BJ (cell line): ENCODE measurements around the gene RNASE9. TPM values are rescaled to one million over a fixed set of nuclear protein-coding genes. Genes with fewer than 3 reads are reported as not detected.
"Not testable (repeated sequence)": the region's sequence is repeated elsewhere in the genome, so short reads cannot be mapped to it uniquely, and the experiment has no call there.

Source experiments
- CTCF ChIA-PET: fragments of 350-600 bp; formaldehyde crosslinking; extraction: SDS; loops from one replicate; lab custom pipeline; 2021; ENCODE audit warnings: antibody characterized with exemption, inconsistent platforms; lab: Yijun Ruan, JAX
- POLR2A ChIA-PET: fragments of 300-600 bp; sonication (Branson Sonifier 250); formaldehyde crosslinking; extraction: SDS; loops from one replicate; lab custom pipeline; 2021; ENCODE audit warnings: antibody characterized with exemption; lab: Charles Lee
- DNase-seq: peaks from one replicate; pipeline ENCODE4 v3.0.0-alpha.2; 2011; ENCODE audit warnings: low read depth
- H3K27me3 ChIP-seq: 2 replicates; pipeline ENCODE4 v1.6.0; 2011; ENCODE audit warnings: low read length; ENCODE audit not compliant: control insufficient read depth, insufficient read depth
- H3K36me3 ChIP-seq: 2 replicates; pipeline ENCODE4 v1.5.1; 2011; ENCODE audit warnings: low read length; ENCODE audit not compliant: control insufficient read depth, insufficient read depth
- H3K4me3 ChIP-seq: 2 replicates; pipeline ENCODE4 v1.5.1; 2011; ENCODE audit warnings: low read depth, mild to moderate bottlenecking, control low read depth, low read length
- polyA plus RNA-seq: library from polyadenylated mRNA; depleted of rRNA; stranded (reverse); fragments of >200 nt; gene quantifications from 2 replicates; pipeline ENCODE4 v1.2.3, GENCODE V29; 2011
- TF ChIP-seq, protein P1 (sequence below): IDR thresholded peaks from 2 replicates; pipeline ENCODE4 v1.5.1; 2011; ENCODE audit warnings: low read depth, mild to moderate bottlenecking, control low read depth, inconsistent platforms, low read length, moderate library complexity; ENCODE audit not compliant: insufficient read depth

The RNASE9 gene
- polyA plus RNA-seq, 1 experiment: not detected

DNA sequence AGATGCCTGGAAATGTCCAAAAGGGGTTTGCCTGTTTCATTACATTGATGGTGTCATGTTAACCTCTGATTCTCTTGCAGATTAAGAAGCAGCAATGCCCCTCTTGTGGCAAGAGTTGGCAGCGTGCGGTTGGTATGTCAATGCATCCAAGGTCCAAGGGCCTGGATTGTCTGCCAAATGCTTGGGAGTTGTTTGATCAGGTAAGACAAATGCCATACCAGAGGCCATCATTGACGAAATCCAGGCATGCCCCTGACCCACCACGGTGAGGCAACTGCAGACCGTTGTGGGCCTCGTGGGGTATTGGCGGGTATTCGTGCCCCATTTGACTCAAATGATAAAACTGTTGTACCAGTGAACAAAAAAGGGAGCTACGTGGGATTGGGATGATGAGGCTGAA is 41.7 kb upstream of the RNASE9 start:
- Histone ChIP-seq H3K4me3 (no peak overlapping the region), H3K27me3 (0 out of 2 replicates have a peak, but pooled peaks cover 1% of the 10 kb centered on the region), H3K36me3 (no peaks in the 10 kb centered on the region)
- TF ChIP-seq, protein P1, sequence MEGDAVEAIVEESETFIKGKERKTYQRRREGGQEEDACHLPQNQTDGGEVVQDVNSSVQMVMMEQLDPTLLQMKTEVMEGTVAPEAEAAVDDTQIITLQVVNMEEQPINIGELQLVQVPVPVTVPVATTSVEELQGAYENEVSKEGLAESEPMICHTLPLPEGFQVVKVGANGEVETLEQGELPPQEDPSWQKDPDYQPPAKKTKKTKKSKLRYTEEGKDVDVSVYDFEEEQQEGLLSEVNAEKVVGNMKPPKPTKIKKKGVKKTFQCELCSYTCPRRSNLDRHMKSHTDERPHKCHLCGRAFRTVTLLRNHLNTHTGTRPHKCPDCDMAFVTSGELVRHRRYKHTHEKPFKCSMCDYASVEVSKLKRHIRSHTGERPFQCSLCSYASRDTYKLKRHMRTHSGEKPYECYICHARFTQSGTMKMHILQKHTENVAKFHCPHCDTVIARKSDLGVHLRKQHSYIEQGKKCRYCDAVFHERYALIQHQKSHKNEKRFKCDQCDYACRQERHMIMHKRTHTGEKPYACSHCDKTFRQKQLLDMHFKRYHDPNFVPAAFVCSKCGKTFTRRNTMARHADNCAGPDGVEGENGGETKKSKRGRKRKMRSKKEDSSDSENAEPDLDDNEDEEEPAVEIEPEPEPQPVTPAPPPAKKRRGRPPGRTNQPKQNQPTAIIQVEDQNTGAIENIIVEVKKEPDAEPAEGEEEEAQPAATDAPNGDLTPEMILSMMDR: no peak
- POLR2A ChIA-PET: no interaction called here
- CTCF ChIA-PET: interaction anchor here (1.5 kb wide), 1 partner anchor 275 kb away, joined by 4 read pairs; no protein-coding TSS in a partner anchor
- no peak for DNase-seq

DNA sequence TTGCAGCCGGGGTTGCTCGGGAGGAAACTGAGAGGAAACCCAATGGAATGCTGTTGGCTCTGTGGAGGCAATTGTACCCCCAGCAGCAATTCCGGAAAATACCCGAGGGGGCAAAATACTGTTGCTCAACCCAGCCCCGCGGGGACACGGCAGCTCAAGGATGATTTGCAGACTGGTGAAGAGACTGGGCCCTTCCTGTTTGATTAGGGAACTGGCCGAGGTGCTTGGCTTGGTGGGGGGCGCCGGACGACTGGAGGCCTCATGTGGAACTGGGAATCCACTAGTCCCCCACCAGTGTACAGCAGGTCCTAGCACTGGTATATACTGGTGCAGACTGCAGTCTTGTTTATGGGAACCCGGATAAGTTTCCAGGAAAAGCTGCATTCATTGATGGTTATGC is 40.7 kb upstream of the RNASE9 start:
- CTCF ChIA-PET: no interaction called here
- DNase-seq: no peak

DNA sequence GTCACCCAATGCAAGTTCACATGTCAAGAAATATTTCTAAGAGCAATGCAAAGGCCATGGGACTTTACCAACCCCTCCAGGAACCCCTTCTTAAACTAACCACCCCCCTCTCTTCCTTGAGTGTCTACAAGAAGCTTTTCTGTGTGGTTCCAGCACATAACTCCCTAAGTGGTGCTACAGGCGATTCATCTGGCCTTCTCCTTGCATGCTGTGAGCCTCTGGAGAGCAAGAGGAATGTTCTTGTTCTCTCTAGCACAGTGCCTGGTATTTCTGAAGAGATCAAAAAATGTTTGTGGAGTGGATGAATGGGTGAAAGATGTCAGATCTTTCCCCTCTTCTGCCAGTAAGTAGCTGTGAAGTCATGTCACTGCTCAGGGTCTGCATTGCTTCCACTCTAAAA is 36.3 kb upstream of the RNASE9 start:
- H3K27me3 ChIP-seq: 0 out of 2 replicates have a peak, but pooled peaks cover 1% of the 10 kb centered on the region
- no peak for DNase-seq
- ChIA-PET POLR2A (no interaction called here), CTCF (interaction anchor here (0.9 to 4.6 kb wide), 2 partner anchors 12 to 269 kb away, joined by 3 to 17 read pairs; no protein-coding TSS in a partner anchor)
- H3K4me3 ChIP-seq: no peak overlapping the region
- H3K36me3 ChIP-seq: no peaks in the 10 kb centered on the region
- TF ChIP-seq, protein P1: no peak

More for the DNA sequence above, 40.7 kb upstream of the RNASE9 start:
- Histone ChIP-seq H3K4me3 (no peak overlapping the region), H3K27me3 (0 out of 2 replicates have a peak, but pooled peaks cover 1% of the 10 kb centered on the region), H3K36me3 (no peaks in the 10 kb centered on the region)
- POLR2A ChIA-PET: no interaction called here
- TF ChIP-seq, protein P1: no peak

DNA sequence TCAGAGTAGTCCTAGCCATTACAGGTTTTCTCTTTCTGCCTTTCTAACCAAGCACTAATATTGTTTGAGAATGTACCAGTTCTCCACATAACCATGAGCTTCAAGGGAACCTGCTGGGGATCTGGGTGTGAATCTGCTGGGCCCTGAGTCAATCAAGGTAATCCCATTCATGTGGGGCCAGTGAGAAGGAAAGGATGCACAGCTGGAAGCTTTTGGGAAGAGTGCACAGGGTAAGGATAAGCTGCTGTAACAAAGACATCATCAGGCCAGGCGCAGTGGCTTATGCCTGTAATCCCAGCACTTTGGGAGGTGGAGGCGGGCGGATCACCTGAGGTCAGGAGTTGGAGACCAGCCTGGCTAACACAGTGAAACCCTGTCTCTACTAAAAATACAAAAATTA is 34.9 kb upstream of the RNASE9 start:
- POLR2A ChIA-PET, DNase-seq: not testable (repeated sequence)
- CTCF ChIA-PET: interaction anchor here (0.7 kb wide), 1 partner anchor 10 kb away, joined by 3 read pairs; no protein-coding TSS in a partner anchor

DNA sequence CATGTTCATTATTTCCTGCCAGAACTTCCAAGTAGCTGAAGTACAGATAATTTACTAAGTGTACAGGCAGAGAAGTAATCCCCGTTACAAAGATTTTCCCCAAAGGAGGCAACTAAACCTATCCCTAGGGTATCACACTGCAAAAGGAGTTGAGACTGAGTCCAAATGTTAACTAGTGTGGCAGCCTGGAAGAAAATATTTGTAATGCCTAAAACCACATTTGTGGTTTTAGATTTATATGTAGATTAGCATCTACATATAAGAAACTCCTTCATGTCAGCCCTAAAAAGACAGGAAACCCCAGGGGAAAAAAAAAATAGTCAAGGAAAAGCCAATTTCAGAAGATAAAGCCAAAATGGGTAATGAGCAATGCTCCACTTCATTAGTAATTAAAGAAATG is 31.7 kb upstream of the RNASE9 start:
- DNase-seq: no peak
- ChIA-PET CTCF (interaction anchor here (0.6 kb wide), 1 partner anchor 1130 kb away, joined by 3 read pairs; no protein-coding TSS in a partner anchor), POLR2A (no interaction called here)
- Histone ChIP-seq H3K4me3 (no peak overlapping the region), H3K27me3 (no peaks in the 10 kb centered on the region; the same call in 1 of the 2 replicates), H3K36me3 (no peaks in the 10 kb centered on the region)
- TF ChIP-seq, protein P1: no peak

More for the DNA sequence above, 34.9 kb upstream of the RNASE9 start:
- H3K4me3 ChIP-seq, H3K27me3 ChIP-seq, H3K36me3 ChIP-seq: not testable (repeated sequence)

DNA sequence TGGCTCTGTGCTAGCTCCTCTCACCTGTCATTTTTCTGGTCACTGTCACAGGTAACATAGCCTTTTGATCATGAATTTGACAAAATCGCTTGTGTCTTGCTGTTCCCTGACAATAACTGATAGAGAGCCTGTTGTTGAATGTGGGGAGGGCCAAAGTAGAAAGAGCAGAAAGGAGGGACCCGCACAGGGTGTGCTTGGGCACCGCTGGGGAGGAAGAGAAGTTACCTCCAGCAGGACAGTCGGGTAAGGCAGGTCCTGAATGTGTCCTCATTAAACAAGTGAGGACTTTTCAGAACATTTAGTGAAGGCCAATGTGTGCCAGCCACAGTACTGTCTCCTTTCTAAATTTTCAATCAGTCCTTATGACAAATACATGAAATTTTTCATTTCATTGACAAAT is 30.4 kb upstream of the RNASE9 start, which contains the start of gene RNASE12:
RNASE12 (minus strand) TSS at position 142 of the 400 bp plus-strand sequence. CDS start 653 bp downstream, outside the sequence.
- ChIA-PET CTCF (no interaction called here), POLR2A (no interaction called here)
- Histone ChIP-seq H3K36me3 (no peaks in the 10 kb centered on the region), H3K4me3 (no peak within 1 kb of the TSS), H3K27me3 (no peaks in the 10 kb centered on the region; the same call in 1 of the 2 replicates)
- no peak for DNase-seq
- TF ChIP-seq, protein P1: no peak
